ENCODE results near the gene MYO3B. TPM values are rescaled to one million over a fixed set of nuclear protein-coding genes. Genes with fewer than 3 reads are reported as not detected.

Gene MYO3B
- total RNA-seq, 1 experiment from 2014 or later, result not detected

GRCh38 chr2:170504810-170505145 is 326.8 kb downstream of the MYO3B start:
- no peaks in the 10 kb centered on the region for H3K9me3 Mint-ChIP-seq (ENCODE audit: unreplicated experiment)
- H3K36me3 Mint-ChIP-seq (ENCODE audit: insufficient read depth, unreplicated experiment), result no peaks in the 10 kb centered on the region
- CTCF ChIA-PET, result interaction anchor here (0.8 kb wide), 1 partner anchor 13 kb away, joined by 3 read pairs; no protein-coding TSS in a partner anchor

DNA sequence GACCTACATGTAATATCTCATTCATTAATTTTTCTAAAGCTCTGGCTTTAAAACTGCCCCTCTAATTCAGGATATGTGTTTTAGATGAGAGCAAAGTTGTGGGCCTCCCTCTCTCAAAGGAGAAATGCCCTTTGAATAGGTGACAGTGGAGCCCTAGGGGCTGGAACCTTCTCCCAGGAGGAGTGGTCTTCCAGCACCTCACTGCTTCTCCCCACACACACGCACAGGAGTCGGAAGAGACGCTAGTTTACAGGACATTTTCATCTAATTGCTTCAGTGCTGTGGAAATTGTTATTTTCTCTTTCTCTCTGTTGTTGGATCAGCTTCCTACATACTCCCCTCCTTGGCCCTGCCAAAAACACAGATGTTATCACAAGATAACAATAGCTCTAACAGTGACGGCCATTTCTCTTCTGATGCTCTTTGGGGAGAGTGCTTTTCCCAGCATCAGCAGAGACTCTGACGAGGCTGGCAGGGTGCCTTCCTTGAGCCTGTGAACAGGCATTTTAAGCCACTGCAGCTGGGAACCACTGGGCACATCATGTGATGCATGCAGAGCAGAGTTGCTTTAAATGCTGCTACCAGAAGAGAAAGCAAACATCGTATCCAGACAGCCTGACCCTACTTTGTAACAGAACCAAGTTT is 327.8 kb downstream of the MYO3B start:
- intact Hi-C loops (cut with micrococcal nuclease), result no loop called here
- Mint-ChIP-seq H3K9me3 (ENCODE audit: unreplicated experiment) (no peaks in the 10 kb centered on the region), H3K36me3 (ENCODE audit: insufficient read depth, unreplicated experiment) (no peaks in the 10 kb centered on the region), H3K4me3 (ENCODE audit: unreplicated experiment) (no peak overlapping the region), H3K27ac (ENCODE audit: low read depth, unreplicated experiment) (no peak overlapping the region), H3K27me3 (ENCODE audit: insufficient read depth, unreplicated experiment) (no peaks in the 10 kb centered on the region), H3K4me1 (ENCODE audit: insufficient read depth, unreplicated experiment) (peaks cover 6% of the 10 kb centered on the region)
- no TSS peak for BruUV-seq (replicated peaks)
- ChIA-PET CTCF (interaction anchor here (0.7 to 0.8 kb wide), 2 partner anchors 14 to 1096 kb away, joined by 3 read pairs; no protein-coding TSS in a partner anchor), POLR2A (interaction anchor here (0.9 kb wide), 1 partner anchor 15 kb away, joined by 3 read pairs; no protein-coding TSS in a partner anchor)
- no peak for DNase-seq (ENCODE audit: unreplicated experiment)
- TF ChIP-seq, protein P1, sequence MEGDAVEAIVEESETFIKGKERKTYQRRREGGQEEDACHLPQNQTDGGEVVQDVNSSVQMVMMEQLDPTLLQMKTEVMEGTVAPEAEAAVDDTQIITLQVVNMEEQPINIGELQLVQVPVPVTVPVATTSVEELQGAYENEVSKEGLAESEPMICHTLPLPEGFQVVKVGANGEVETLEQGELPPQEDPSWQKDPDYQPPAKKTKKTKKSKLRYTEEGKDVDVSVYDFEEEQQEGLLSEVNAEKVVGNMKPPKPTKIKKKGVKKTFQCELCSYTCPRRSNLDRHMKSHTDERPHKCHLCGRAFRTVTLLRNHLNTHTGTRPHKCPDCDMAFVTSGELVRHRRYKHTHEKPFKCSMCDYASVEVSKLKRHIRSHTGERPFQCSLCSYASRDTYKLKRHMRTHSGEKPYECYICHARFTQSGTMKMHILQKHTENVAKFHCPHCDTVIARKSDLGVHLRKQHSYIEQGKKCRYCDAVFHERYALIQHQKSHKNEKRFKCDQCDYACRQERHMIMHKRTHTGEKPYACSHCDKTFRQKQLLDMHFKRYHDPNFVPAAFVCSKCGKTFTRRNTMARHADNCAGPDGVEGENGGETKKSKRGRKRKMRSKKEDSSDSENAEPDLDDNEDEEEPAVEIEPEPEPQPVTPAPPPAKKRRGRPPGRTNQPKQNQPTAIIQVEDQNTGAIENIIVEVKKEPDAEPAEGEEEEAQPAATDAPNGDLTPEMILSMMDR (IDR thresholded peaks at IDR 0.05; ENCODE audit: unreplicated experiment), result no peak

More at GRCh38 chr2:170504810-170505145, 326.8 kb downstream of the MYO3B start:
- H3K4me1 Mint-ChIP-seq (ENCODE audit: insufficient read depth, unreplicated experiment), result peaks cover 6% of the 10 kb centered on the region
- no peaks in the 10 kb centered on the region for H3K27me3 Mint-ChIP-seq (ENCODE audit: insufficient read depth, unreplicated experiment)
- POLR2A ChIA-PET, result no interaction called here
- H3K27ac Mint-ChIP-seq (ENCODE audit: low read depth, unreplicated experiment), result no peak overlapping the region
- TF ChIP-seq, protein P1 (IDR thresholded peaks at IDR 0.05; ENCODE audit: unreplicated experiment), result no peak
- no peak for DNase-seq (ENCODE audit: unreplicated experiment)
- H3K4me3 Mint-ChIP-seq (ENCODE audit: unreplicated experiment), result no peak overlapping the region
- no TSS peak for BruUV-seq (replicated peaks)
- intact Hi-C loops (cut with micrococcal nuclease), result no loop called here

DNA sequence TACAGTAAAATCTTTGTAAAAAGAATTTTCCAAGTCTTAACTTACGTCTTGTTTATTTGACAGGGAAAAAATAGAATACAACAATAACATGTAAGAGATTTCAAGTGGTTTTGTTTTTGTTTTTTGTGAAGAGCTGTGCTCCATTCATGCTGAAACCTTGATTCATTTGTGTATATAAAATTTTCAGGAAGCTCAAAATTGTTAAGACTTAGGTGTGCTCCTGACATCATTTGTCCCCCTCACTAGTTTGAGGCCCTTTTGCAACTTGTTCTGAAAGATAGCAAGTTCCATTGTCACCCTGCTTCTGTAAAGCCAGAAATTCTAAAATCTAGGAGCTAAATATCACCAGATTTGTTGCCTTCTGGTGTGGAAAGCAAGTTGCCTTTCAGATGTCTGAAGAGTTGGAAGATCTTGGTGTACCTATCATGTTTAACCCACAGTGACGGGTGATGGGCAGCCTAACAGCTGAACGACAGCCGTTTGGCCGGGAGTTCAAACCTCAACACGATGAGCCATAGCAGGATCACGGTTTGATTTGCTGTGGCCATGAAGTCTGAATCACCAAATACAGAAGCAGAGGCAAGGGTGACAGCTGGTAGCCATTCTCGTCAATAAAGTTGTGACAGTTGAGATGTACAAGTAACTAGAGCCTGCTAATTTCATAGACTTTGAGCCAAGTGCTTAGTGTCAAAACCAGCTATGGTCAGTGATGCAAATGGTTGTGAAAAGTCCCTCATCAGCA is 331.7 kb downstream of the MYO3B start:
- TF ChIP-seq, protein P1 (IDR thresholded peaks at IDR 0.05; ENCODE audit: unreplicated experiment), result no peak
- intact Hi-C loops (cut with micrococcal nuclease), result no loop called here
- ChIA-PET CTCF (no interaction called here), POLR2A (interaction anchor here (0.5 to 0.8 kb wide), 2 partner anchors 42 to 234 kb away, joined by 3 read pairs; no protein-coding TSS in a partner anchor)
- no peak overlapping the region for H3K27ac Mint-ChIP-seq (ENCODE audit: low read depth, unreplicated experiment)
- peaks cover 6% of the 10 kb centered on the region for H3K4me1 Mint-ChIP-seq (ENCODE audit: insufficient read depth, unreplicated experiment)
- no peak for DNase-seq (ENCODE audit: unreplicated experiment)
- H3K4me3 Mint-ChIP-seq (ENCODE audit: unreplicated experiment), result no peak overlapping the region
- no peaks in the 10 kb centered on the region for H3K27me3 Mint-ChIP-seq (ENCODE audit: insufficient read depth, unreplicated experiment)
- no TSS peak for BruUV-seq (replicated peaks)
- H3K36me3 Mint-ChIP-seq (ENCODE audit: insufficient read depth, unreplicated experiment), result no peaks in the 10 kb centered on the region
- no peaks in the 10 kb centered on the region for H3K9me3 Mint-ChIP-seq (ENCODE audit: unreplicated experiment)

GRCh38 chr2:170512266-170512665 is 334.3 kb downstream of the MYO3B start:
- DNase-seq (ENCODE audit: unreplicated experiment), result no peak
- Mint-ChIP-seq H3K4me1 (ENCODE audit: insufficient read depth, unreplicated experiment) (peaks cover 6% of the 10 kb centered on the region), H3K9me3 (ENCODE audit: unreplicated experiment) (no peaks in the 10 kb centered on the region), H3K27me3 (ENCODE audit: insufficient read depth, unreplicated experiment) (no peaks in the 10 kb centered on the region), H3K27ac (ENCODE audit: low read depth, unreplicated experiment) (no peak overlapping the region), H3K4me3 (ENCODE audit: unreplicated experiment) (no peak overlapping the region), H3K36me3 (ENCODE audit: insufficient read depth, unreplicated experiment) (no peaks in the 10 kb centered on the region)
- POLR2A ChIA-PET, result interaction anchor here (1.1 kb wide), 1 partner anchor 22 kb away, joined by 5 read pairs; no protein-coding TSS in a partner anchor
- TF ChIP-seq, protein P1 (IDR thresholded peaks at IDR 0.05; ENCODE audit: unreplicated experiment), result no peak
- CTCF ChIA-PET, result interaction anchor here (0.7 kb wide), 1 partner anchor 802 kb away, joined by 3 read pairs; no protein-coding TSS in a partner anchor
- intact Hi-C loops (cut with micrococcal nuclease), result no loop called here
- no TSS peak for BruUV-seq (replicated peaks)
